Muscle layer of duodenum (tissue), 2 donors: ENCODE data around the gene PANX2.

Source experiments
- H3K27ac ChIP-seq: one replicate; pipeline ENCODE4 v1.7.0; 2013; ENCODE audit warnings: mild to moderate bottlenecking, low read length
- H3K27me3 ChIP-seq: one replicate; pipeline ENCODE4 v1.7.0; 2013; ENCODE audit warnings: low read depth, mild to moderate bottlenecking, control low read depth, low read length
- H3K36me3 ChIP-seq, 2 donors: one replicate each; pipeline ENCODE4 v1.7.0; 2013; ENCODE audit warnings: low read length in 2 of 2, control low read depth in 1 of 2, mild to moderate bottlenecking in 1 of 2; ENCODE audit not compliant: insufficient read depth in 2 of 2, control insufficient read depth in 1 of 2
- H3K4me1 ChIP-seq, 2 donors: one replicate each; pipeline ENCODE4 v1.7.0; 2013; ENCODE audit warnings: low read length in 2 of 2, mild to moderate bottlenecking in 2 of 2, control low read depth in 1 of 2, moderate library complexity in 1 of 2; ENCODE audit not compliant: insufficient read depth in 2 of 2, control insufficient read depth in 1 of 2
- H3K4me3 ChIP-seq, 2 donors: one replicate each; pipeline ENCODE4 v1.7.0; 2013; ENCODE audit warnings: low read length in 2 of 2, low read depth in 1 of 2, mild to moderate bottlenecking in 1 of 2
- H3K9me3 ChIP-seq, 2 donors: one replicate each; pipeline ENCODE4 v1.7.0; 2013; ENCODE audit warnings: low read length in 2 of 2, control low read depth in 1 of 2, mild to moderate bottlenecking in 1 of 2; ENCODE audit not compliant: control insufficient read depth in 1 of 2
- donor health status: healthy.

PANX2 gene

DNA sequence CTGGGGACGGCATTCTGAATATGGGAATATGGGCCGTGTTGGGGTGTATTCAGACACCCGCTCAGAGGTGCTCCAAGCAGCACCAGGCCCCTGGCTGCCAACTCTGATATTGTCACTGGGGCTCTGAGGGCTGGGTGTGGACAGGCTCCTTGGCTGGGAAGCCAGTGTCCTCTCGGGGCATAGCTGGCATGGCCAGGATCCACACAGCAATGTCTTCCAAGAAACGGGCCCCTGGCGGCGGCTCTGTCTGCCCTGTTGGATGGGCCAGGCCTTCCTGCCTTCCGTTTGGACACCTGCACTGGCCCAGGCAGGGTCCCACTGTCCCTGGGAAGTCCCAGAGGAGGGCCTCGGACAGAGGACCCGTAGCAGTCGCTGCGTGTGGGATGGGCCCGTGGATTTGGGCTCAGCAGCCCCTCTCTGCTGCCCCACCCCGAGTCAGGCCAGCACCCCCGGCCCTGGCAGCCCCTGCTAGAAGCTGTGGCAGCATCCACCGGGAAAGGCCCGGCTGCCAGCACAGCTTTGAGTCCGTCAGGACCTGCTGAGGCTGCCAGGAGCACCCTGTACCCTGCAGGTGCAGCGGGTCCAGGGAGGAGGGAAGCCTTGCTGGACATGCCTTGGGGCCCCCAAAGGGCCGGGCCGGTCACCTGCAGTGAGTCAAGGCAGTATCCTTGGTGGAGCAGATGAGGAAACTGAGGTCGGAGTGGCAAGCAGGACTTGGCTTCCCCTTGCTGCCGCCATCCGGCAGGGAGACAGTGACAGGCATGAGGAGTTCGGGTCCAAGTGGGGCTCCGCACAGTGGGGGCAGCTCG lies 4.1 kb downstream of the PANX2 start:
- Histone ChIP-seq H3K27ac (no peak overlapping the region), H3K27me3 (peaks cover 16% of the 10 kb centered on the region), H3K36me3 (no peaks in the 10 kb centered on the region), H3K4me1 (peaks cover 0 to 12% of the 10 kb centered on the region in 2 donors), H3K4me3 (no peak overlapping the region), H3K9me3 (no peaks in the 10 kb centered on the region)

DNA sequence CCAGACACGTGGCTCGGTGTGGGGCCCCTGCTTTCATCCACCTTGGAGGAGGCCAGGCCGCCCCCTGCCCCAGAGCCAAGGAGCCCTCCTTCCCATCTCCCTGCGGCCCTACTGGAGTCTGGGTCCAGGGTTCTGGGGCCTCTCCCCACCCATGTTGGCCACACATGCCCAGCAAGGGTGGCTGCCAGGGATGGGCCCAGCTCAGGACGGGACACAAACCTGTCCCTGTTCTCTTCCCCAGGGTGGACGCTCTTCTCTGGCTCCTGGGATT lies 4.6 kb downstream of the PANX2 start:
- Histone ChIP-seq H3K27me3 (peaks cover 17% of the 10 kb centered on the region), H3K4me1 (peaks cover 0 to 12% of the 10 kb centered on the region in 2 donors), H3K27ac (no peak overlapping the region)

DNA sequence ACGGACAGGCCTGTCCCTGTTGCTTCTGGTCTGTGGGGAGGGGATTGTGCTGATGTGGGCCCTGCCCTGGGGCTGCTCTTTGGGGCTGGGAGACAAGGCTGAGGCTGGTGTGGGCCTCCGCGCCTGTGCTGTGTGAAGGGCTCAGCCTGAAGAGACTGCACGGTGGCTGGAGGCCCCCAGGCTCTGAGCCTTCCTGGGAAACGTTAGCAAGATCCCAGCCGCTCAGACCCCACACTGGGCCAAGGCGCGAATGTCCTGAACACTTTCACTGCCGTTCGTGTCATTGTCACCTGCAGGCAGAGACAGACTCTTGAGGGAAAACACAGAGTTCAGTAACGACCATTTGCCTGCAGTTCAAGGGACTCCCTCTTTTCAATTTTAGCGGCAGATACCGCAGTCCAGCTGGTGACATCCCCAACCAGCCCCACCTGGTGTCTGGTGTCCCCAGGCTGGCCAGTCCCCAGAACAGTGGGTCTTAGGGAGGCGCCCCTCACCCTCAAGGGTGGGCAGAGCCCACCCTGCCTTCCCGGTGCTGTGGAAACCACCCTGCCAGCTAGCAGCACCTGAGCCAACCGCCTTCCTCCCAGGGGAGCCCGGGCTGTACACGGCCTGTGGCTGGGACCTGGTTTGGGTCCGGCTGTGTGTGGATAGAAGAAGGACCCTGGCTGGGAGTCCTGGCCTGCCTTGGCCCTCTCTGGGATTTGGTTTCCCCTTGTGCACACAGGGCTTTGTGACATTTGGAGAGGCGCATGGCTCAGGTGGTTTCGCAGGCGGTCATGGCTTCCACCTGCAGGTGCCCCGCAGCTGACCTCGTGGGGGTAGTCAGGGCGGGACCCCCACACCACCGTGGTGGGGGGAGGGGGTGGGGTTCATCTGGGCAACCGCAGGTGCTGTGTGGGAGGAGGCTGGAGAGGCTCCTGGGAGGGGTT lies 5.7 kb downstream of the PANX2 start:
- peaks cover 0 to 6% of the 10 kb centered on the region in 2 donors for H3K4me1 ChIP-seq
- H3K36me3 ChIP-seq: no peaks in the 10 kb centered on the region
- H3K27me3 ChIP-seq: peaks cover 17% of the 10 kb centered on the region
- H3K9me3 ChIP-seq: no peaks in the 10 kb centered on the region
- H3K4me3 ChIP-seq: no peak overlapping the region
- no peak overlapping the region for H3K27ac ChIP-seq

More for the DNA sequence above, 4.6 kb downstream of the PANX2 start:
- H3K9me3 ChIP-seq: no peaks in the 10 kb centered on the region
- no peaks in the 10 kb centered on the region for H3K36me3 ChIP-seq
- H3K4me3 ChIP-seq: no peak overlapping the region

DNA sequence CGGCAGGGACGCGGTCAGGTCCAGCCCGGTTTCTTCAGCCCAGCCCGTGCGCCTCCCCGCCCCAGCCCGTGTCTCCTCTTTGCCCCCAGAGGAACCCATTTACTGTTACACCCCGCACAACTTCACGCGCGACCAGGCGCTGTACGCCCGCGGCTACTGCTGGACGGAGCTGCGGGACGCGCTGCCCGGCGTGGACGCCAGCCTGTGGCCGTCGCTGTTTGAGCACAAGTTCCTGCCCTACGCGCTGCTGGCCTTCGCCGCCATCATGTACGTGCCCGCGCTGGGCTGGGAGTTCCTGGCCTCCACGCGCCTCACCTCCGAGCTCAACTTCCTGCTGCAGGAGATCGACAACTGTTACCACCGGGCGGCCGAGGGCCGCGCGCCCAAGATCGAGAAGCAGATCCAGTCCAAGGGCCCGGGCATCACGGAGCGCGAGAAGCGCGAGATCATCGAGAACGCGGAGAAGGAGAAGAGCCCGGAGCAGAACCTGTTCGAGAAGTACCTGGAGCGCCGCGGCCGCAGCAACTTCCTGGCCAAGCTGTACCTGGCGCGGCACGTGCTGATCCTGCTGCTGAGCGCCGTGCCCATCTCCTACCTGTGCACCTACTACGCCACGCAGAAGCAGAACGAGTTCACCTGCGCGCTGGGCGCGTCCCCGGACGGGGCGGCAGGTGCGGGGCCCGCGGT lies 6.5 kb downstream of the PANX2 start:
- H3K4me3 ChIP-seq: no peak overlapping the region
- peaks cover 12% of the 10 kb centered on the region for H3K27me3 ChIP-seq
- no peaks in the 10 kb centered on the region for H3K9me3 ChIP-seq
- peaks cover 0 to 3% of the 10 kb centered on the region in 2 donors for H3K4me1 ChIP-seq
- no peak overlapping the region for H3K27ac ChIP-seq
- H3K36me3 ChIP-seq: no peaks in the 10 kb centered on the region

DNA sequence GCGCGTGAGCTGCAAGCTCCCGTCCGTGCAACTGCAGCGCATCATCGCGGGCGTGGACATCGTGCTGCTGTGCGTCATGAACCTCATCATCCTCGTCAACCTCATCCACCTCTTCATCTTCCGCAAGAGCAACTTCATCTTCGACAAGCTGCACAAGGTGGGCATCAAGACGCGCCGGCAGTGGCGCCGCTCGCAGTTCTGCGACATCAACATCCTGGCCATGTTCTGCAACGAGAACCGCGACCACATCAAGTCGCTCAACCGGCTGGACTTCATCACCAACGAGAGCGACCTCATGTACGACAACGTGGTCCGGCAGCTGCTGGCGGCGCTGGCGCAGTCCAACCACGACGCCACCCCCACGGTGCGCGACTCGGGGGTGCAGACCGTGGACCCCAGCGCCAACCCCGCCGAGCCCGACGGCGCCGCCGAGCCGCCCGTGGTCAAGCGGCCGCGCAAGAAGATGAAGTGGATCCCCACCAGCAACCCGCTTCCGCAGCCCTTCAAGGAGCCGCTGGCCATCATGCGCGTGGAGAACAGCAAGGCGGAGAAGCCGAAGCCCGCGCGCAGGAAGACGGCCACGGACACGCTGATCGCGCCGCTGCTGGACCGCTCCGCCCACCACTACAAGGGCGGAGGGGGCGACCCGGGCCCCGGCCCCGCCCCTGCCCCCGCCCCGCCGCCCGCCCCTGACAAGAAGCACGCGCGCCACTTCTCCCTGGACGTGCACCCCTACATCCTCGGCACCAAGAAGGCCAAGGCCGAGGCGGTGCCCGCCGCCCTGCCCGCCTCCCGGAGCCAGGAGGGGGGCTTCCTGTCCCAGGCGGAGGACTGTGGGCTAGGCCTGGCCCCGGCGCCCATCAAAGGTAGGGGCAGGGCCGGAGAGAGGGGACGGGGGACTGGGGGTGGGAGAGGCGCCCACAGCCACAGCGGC lies 7.3 kb downstream of the PANX2 start:
- Histone ChIP-seq H3K27ac (no peak overlapping the region), H3K36me3 (no peaks in the 10 kb centered on the region), H3K9me3 (no peaks in the 10 kb centered on the region), H3K4me3 (no peak overlapping the region), H3K27me3 (peaks cover 12% of the 10 kb centered on the region), H3K4me1 (no peaks in the 10 kb centered on the region)

DNA sequence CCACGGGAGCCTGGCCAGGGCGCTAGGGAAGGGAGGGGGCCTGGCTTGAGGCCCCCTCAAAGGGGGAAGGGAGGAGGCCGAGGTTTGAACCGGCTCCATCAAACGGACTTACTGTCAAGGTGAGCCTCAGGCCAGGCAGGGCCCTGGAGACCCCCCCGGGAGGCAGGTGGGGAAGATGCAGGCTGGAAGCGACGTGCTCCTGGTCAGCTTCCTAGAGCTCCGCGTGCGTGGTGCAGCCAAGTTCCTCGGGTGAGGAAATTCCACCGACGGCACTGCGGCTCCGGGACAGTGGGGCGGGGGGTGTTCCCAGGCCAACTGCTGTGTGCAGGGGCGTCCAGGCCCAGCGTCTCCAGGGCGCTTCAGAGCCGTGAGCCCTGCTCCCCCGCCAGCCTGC lies 7.9 kb downstream of the PANX2 start:
- Histone ChIP-seq H3K27me3 (peaks cover 12% of the 10 kb centered on the region), H3K4me1 (peaks cover 0 to under 1% of the 10 kb centered on the region in 2 donors), H3K9me3 (no peaks in the 10 kb centered on the region), H3K4me3 (no peak overlapping the region), H3K36me3 (no peaks in the 10 kb centered on the region), H3K27ac (no peak overlapping the region)

DNA sequence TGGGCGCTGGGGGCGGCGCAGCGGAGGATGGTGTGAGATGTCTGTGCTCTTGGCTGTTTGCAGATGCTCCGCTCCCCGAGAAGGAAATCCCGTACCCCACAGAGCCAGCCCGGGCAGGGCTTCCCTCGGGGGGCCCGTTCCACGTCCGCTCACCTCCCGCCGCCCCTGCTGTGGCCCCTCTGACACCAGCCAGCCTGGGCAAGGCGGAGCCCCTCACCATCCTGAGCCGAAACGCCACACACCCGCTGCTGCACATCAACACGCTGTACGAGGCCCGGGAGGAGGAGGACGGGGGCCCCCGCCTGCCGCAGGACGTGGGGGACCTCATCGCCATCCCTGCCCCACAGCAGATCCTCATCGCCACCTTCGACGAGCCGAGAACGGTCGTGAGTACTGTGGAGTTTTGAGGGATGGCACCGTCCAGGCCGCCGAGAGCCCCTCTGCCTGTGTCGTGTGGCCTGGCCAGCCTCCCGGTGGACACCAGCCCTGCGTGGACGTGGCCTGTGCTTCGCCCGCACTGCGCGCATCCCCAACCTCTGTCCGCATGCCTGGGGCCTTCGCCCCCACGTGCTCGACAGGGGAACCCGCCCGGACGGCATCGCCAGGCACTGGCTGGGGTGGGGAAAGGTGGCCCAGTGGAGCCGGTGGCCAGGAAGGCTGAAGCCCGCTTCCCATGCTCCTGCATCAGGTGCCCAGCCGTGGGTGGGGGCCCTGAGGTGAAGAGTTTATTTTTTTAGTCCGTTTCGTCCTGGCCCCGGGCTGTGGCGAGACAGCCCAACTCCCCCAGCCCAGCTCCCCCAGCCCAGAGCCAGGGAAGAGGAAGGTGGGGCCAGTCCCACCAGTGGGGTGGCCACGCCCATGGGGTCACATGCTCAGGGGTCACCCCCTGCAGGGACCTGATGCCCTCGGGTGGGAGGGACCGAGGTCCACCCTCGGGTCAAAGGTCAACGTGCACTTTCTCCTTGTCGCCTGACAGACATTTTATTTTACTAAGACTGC lies 8.6 kb downstream of the PANX2 start:
- H3K9me3 ChIP-seq: no peaks in the 10 kb centered on the region
- no peaks in the 10 kb centered on the region for H3K36me3 ChIP-seq
- no peak overlapping the region for H3K4me3 ChIP-seq
- H3K27ac ChIP-seq: no peak overlapping the region
- peaks cover 12% of the 10 kb centered on the region for H3K27me3 ChIP-seq
- H3K4me1 ChIP-seq: peaks cover 3 to 7% of the 10 kb centered on the region in 2 donors

DNA sequence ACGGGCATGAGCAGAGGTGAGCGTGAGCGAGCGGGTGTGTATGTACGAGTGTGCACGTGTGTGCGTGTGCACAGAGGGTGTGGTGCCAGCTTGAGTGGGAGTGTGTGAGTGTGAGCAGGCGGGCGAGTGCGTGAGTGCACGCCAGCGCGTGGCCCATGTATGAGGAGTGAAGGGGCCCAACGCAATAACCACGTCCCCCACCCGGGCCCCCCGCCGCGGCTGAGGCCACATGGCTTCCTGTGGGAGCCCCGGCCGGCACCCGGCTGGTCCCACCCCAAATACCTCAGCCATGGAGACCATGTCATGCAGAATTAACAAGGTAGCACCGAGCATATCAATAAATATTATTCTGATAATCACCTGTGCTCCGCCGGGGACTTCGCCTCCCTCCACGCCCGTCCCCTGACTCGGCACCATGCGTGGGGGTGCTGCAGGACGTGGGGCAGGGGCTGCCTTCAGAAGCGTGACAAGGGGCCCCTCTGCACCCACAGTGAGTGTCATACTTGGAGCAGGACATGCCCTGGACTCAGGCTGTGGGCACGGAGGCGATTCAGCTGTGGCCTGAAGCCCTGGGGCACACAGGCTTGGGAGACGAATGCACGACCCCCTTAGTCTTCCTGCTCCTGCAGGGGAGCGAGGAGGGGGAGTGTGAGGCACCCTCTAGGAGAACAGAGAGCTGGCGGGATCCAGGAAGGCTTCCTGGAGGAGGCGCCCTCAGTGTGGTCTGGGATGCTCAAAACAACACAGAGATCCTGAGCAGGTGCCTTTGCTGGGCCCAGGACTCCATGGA lies 9.6 kb downstream of the PANX2 start:
- H3K36me3 ChIP-seq: no peaks in the 10 kb centered on the region
- H3K4me1 ChIP-seq: peaks cover 3 to 17% of the 10 kb centered on the region in 2 donors
- H3K9me3 ChIP-seq: no peaks in the 10 kb centered on the region
- peaks cover 12% of the 10 kb centered on the region for H3K27me3 ChIP-seq
- H3K27ac ChIP-seq: no peak overlapping the region
- H3K4me3 ChIP-seq: no peak overlapping the region

DNA sequence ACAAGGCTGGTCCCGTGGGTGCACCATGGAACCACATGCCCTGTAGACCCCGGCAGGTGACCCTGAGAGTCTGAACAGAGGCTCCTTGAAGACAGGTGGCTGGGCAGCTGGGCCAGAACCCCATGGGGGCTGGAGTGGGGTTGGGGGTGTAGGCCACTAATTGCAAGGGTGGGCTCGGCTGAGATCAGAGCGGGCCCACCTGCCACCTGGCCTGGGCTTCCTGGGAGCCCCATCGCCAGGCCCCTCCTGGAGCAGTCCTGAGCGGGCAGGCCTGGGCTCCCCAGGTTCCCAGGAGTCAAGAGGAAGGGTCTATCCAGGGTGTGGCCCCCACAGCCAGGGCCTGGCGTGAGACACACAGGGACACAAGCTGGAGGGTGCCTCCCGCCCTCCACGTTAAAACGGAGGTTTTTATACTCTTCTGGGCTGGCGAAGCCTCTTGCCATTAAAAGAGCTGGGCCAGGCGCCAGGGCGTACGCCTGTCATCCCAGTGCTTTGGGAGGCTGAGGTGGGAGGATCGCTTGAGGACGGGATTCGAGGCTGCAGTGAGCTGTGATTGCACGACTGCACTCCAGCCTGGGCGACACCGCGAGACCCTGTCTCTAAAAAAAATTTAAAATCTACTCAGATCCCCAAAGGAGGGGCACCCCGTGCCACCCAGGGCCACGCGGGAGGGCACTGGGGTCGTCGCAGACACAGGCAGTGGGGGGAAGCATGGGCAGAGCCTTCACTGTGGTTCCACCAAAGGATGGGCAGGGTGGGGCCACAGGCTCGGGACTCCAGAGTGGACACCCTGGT lies 10.4 kb downstream of the PANX2 start:
- H3K9me3 ChIP-seq: no peaks in the 10 kb centered on the region
- peaks cover 3 to 19% of the 10 kb centered on the region in 2 donors for H3K4me1 ChIP-seq
- H3K27me3 ChIP-seq: peaks cover 12% of the 10 kb centered on the region
- no peaks in the 10 kb centered on the region for H3K36me3 ChIP-seq
- no peak overlapping the region for H3K4me3 ChIP-seq
- H3K27ac ChIP-seq: no peak overlapping the region
